Lower lobe of right lung (tissue), 2 donors: Measurements from ENCODE around the gene INPP4B. TPM values are rescaled to one million over a fixed set of nuclear protein-coding genes. Genes with fewer than 3 reads are reported as not detected.

Source experiments
- ATAC-seq, 2 donors: fragments of 200-7000 bp; cut with Tn5 transposase; one replicate each; pipeline ENCODE4 v1.9.1; 2020 to 2022; ENCODE audit warnings: mild to moderate bottlenecking in 2 of 2, moderate library complexity in 2 of 2
- DNase-seq: peaks from one replicate; pipeline ENCODE4 v3.0.0-alpha.2; 2020
- H3K27ac ChIP-seq: fragments of 200-600 bp; one replicate; pipeline ENCODE4 v1.8.0; 2022
- H3K27me3 ChIP-seq: fragments of 200-600 bp; one replicate; pipeline ENCODE4 v1.8.0; 2022; ENCODE audit warnings: low read depth
- H3K36me3 ChIP-seq: fragments of 200-600 bp; one replicate; pipeline ENCODE4 v1.8.0; 2022; ENCODE audit warnings: mild to moderate bottlenecking
- H3K4me1 ChIP-seq: fragments of 200-600 bp; one replicate; pipeline ENCODE4 v1.8.0; 2022
- H3K4me3 ChIP-seq: fragments of 200-600 bp; one replicate; pipeline ENCODE4 v1.8.0; 2022; ENCODE audit warnings: mild to moderate bottlenecking
- H3K9me3 ChIP-seq: fragments of 200-600 bp; one replicate; pipeline ENCODE4 v1.8.0; 2022
- intact Hi-C: fragments of 100-400 bp; cut with DNase I; formaldehyde crosslinking; loops from one replicate; pipeline ENCODE4 v1.11.0; 2022
- total RNA-seq: library from RNA; stranded (reverse); fragmentation: NEBNext Ultra II Directional; extraction: Animal tissue kit (Norgen Biotek cat#: 25700); gene quantifications from one replicate; pipeline ENCODE4 v1.2.1, GENCODE V29; 2021
- TF ChIP-seq, protein P1 (sequence below): fragments of 200-600 bp; IDR thresholded peaks from one replicate; pipeline ENCODE4 v1.8.0; 2022; ENCODE audit warnings: antibody characterized with exemption, mild to moderate bottlenecking
- donor health status: DM: no; HTN: yes; CAD: no; lungs with severe emphysema.

INPP4B gene
- total RNA-seq, 1 donor from 2014 or later: 12.1 TPM

- H3K27ac ChIP-seq: no peak overlapping the region
- H3K4me1 ChIP-seq: no peaks in the 10 kb centered on the region
- intact Hi-C loops: no loop called here
- no peak for DNase-seq
- H3K4me3 ChIP-seq: no peak overlapping the region
- ATAC-seq: no peak
- H3K27me3 ChIP-seq: no peaks in the 10 kb centered on the region
- TF ChIP-seq, protein P1, sequence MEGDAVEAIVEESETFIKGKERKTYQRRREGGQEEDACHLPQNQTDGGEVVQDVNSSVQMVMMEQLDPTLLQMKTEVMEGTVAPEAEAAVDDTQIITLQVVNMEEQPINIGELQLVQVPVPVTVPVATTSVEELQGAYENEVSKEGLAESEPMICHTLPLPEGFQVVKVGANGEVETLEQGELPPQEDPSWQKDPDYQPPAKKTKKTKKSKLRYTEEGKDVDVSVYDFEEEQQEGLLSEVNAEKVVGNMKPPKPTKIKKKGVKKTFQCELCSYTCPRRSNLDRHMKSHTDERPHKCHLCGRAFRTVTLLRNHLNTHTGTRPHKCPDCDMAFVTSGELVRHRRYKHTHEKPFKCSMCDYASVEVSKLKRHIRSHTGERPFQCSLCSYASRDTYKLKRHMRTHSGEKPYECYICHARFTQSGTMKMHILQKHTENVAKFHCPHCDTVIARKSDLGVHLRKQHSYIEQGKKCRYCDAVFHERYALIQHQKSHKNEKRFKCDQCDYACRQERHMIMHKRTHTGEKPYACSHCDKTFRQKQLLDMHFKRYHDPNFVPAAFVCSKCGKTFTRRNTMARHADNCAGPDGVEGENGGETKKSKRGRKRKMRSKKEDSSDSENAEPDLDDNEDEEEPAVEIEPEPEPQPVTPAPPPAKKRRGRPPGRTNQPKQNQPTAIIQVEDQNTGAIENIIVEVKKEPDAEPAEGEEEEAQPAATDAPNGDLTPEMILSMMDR: no peak
- no peaks in the 10 kb centered on the region for H3K9me3 ChIP-seq
- no peaks in the 10 kb centered on the region for H3K36me3 ChIP-seq
Observed at GRCh38 chr4:142005519-142005918, 840.6 kb downstream of the INPP4B start.

DNA sequence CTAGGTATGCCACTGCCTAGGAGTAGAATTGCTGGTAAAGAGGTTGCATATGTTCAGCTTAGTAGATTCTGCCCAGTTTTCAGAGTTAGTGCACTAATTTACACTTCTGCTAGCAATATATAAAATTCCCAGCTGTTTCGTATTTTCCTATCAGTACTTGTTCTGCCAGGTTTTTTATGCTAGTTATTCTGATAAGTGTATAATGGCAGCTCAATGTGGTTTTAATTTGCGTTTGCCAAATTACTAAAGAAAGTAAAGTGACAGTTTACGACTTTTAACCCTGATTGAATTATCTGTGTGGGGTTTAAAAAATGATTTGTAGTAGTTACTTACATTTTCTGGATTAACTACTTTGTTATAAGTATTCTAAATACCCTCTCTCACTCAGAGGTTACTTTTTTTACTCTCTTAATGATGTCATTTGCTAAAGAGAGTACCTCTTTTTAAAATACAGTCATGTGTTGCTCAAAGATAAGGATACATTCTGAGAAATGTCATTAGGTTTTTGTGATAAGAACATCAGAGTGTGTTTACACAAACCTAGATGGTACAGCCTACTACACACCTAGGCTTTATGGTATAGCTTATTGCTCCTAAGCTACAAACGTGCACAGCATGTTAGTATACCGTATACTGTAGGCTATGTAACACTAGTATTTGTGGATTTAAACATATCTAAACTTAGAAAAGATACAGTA is 846.5 kb downstream of the INPP4B start:
- Histone ChIP-seq H3K36me3 (no peaks in the 10 kb centered on the region), H3K4me3 (no peak overlapping the region), H3K9me3 (no peaks in the 10 kb centered on the region), H3K4me1 (no peaks in the 10 kb centered on the region), H3K27ac (no peak overlapping the region), H3K27me3 (no peaks in the 10 kb centered on the region)
- ATAC-seq (no peak), DNase-seq (no peak)
- intact Hi-C loops: no loop called here
- TF ChIP-seq, protein P1: no peak

DNA sequence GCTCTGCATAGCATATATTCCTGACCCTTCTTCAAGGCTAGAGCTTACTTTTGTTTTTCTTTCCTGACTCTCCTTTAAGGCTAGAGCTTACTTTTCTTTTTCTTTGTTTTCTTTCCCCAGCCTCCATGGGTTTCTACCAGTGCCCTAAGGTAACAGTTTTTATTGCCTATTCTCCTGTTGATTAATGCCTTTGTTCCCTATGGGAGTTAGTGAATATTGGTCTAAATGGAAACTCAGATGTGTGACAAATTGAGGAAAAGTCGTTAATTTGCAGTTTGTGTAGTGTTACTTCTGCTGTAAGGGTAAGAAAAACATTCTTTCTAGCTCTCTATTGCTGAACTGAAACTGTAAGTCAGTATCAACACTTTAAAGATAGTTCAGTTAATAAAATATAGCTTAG is 851.0 kb downstream of the INPP4B start:
- DNase-seq (no peak), ATAC-seq (no peak)
- Histone ChIP-seq H3K4me1 (no peaks in the 10 kb centered on the region), H3K27ac (no peak overlapping the region), H3K9me3 (no peaks in the 10 kb centered on the region), H3K27me3 (no peaks in the 10 kb centered on the region), H3K4me3 (no peak overlapping the region), H3K36me3 (no peaks in the 10 kb centered on the region)
- TF ChIP-seq, protein P1: no peak
- intact Hi-C loops: no loop called here

DNA sequence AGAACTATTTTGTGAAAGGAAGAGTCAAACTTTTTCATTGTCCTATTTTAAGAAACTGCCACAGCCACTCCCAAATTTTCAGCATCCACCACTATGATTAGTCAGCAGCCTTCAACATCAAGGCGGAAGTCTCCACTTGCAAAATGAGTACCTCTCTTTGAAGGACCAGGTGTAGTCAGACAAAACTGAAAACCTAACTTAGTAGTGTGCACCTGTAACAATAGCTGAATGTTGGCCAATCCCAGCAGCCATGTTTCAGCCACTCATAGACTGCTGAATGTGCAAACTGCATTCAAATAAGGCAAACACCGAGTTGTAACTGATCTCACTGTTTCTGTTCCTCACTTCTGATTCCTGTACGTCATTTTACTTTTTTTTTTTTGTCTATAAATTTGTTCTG is 868.7 kb downstream of the INPP4B start:
- DNase-seq (no peak), ATAC-seq (no peak)
- Histone ChIP-seq H3K27ac (no peak overlapping the region), H3K4me3 (no peak overlapping the region), H3K9me3 (no peaks in the 10 kb centered on the region), H3K4me1 (no peaks in the 10 kb centered on the region), H3K27me3 (no peaks in the 10 kb centered on the region), H3K36me3 (no peaks in the 10 kb centered on the region)
- TF ChIP-seq, protein P1: no peak
- intact Hi-C loops: no loop called here
